Activated T-helper 17 cell treated with anti-CD3 and anti-CD28 coated beads, Interleukin-2, amount 50 U/mL, for 72 hours (primary cell): Measurements from ENCODE around the gene SLC22A23. TPM values are rescaled to one million over a fixed set of nuclear protein-coding genes. Genes with fewer than 3 reads are reported as not detected.
"Not testable (repeated sequence)": the region's sequence is repeated elsewhere in the genome, so short reads cannot be mapped to it uniquely, and the experiment has no call there.

ENCODE experiments used
- ATAC-seq: fragments of 150-1000 bp; cut with Tn5 transposase; replicated peaks from 2 replicates; pipeline ENCODE4 v1.10.0; 2021; ENCODE audit warnings: mild to moderate bottlenecking, moderate library complexity
- H3K27ac Mint-ChIP-seq: one replicate; pipeline ENCODE4 v1.8.0; 2022; ENCODE audit warnings: mixed read lengths
- H3K27me3 Mint-ChIP-seq: one replicate; pipeline ENCODE4 v1.8.0; 2022; ENCODE audit warnings: mixed read lengths
- H3K36me3 Mint-ChIP-seq: one replicate; pipeline ENCODE4 v1.8.0; 2022; ENCODE audit warnings: low read depth, mild to moderate bottlenecking, mixed read lengths
- H3K4me1 Mint-ChIP-seq: one replicate; pipeline ENCODE4 v1.8.0; 2022; ENCODE audit warnings: mixed read lengths
- H3K4me3 Mint-ChIP-seq: one replicate; pipeline ENCODE4 v1.8.0; 2022; ENCODE audit warnings: mild to moderate bottlenecking, mixed read lengths
- H3K9me3 Mint-ChIP-seq: one replicate; pipeline ENCODE4 v1.8.0; 2022; ENCODE audit warnings: mixed read lengths
- total RNA-seq, 2 donors: library from RNA; stranded (reverse); gene quantifications; one replicate each; pipeline ENCODE4 v1.2.3, GENCODE V29; 2022

The SLC22A23 gene
- total RNA-seq, 2 donors from 2014 or later, result 0.13 to 0.45 TPM

GRCh38 chr6:3244003-3244831 lies 212.6 kb downstream of the SLC22A23 start:
- H3K9me3 Mint-ChIP-seq, result no peaks in the 10 kb centered on the region
- H3K4me3 Mint-ChIP-seq, result no peak overlapping the region
- no peak overlapping the region for H3K27ac Mint-ChIP-seq
- H3K4me1 Mint-ChIP-seq, result no peaks in the 10 kb centered on the region
- H3K36me3 Mint-ChIP-seq, result no peaks in the 10 kb centered on the region
- peaks cover 36% of the 10 kb centered on the region for H3K27me3 Mint-ChIP-seq
- ATAC-seq, result no peak

- ATAC-seq, result no peak
- no peak overlapping the region for H3K27ac Mint-ChIP-seq
- peaks cover 39% of the 10 kb centered on the region for H3K27me3 Mint-ChIP-seq
- H3K4me3 Mint-ChIP-seq, result no peak overlapping the region
- H3K4me1 Mint-ChIP-seq, result no peaks in the 10 kb centered on the region
- no peaks in the 10 kb centered on the region for H3K36me3 Mint-ChIP-seq
- no peaks in the 10 kb centered on the region for H3K9me3 Mint-ChIP-seq
Measured at GRCh38 chr6:3242768-3243167, 214.1 kb downstream of the SLC22A23 start.

GRCh38 chr6:3241745-3242144 lies 215.1 kb downstream of the SLC22A23 start:
- H3K27ac Mint-ChIP-seq, H3K4me3 Mint-ChIP-seq, ATAC-seq, H3K9me3 Mint-ChIP-seq, H3K4me1 Mint-ChIP-seq, H3K36me3 Mint-ChIP-seq: not testable (repeated sequence)
- peaks cover 42% of the 10 kb centered on the region for H3K27me3 Mint-ChIP-seq

- Mint-ChIP-seq H3K4me3 (no peak overlapping the region), H3K9me3 (no peaks in the 10 kb centered on the region), H3K4me1 (no peaks in the 10 kb centered on the region), H3K27me3 (peaks cover 47% of the 10 kb centered on the region), H3K36me3 (no peaks in the 10 kb centered on the region), H3K27ac (no peak overlapping the region)
- ATAC-seq, result no peak
Measured at GRCh38 chr6:3240595-3240994, 216.3 kb downstream of the SLC22A23 start.

- Mint-ChIP-seq H3K36me3 (no peaks in the 10 kb centered on the region), H3K4me1 (no peaks in the 10 kb centered on the region), H3K4me3 (no peak overlapping the region), H3K27ac (no peak overlapping the region), H3K27me3 (peaks cover 43% of the 10 kb centered on the region), H3K9me3 (no peaks in the 10 kb centered on the region)
- no peak for ATAC-seq
Measured at GRCh38 chr6:3239110-3239830, 217.6 kb downstream of the SLC22A23 start.

- H3K27me3 Mint-ChIP-seq, result peaks cover 48% of the 10 kb centered on the region
- ATAC-seq, result no peak
Measured at GRCh38 chr6:3237761-3238662, 218.8 kb downstream of the SLC22A23 start.

GRCh38 chr6:3236005-3236404 lies 220.8 kb downstream of the SLC22A23 start:
- Mint-ChIP-seq H3K27ac (no peak overlapping the region), H3K36me3 (no peaks in the 10 kb centered on the region), H3K4me1 (peaks cover 6% of the 10 kb centered on the region), H3K27me3 (peaks cover 58% of the 10 kb centered on the region), H3K9me3 (no peaks in the 10 kb centered on the region), H3K4me3 (no peak overlapping the region)
- no peak for ATAC-seq

More at GRCh38 chr6:3237761-3238662, 218.8 kb downstream of the SLC22A23 start:
- no peak overlapping the region for H3K4me3 Mint-ChIP-seq
- no peaks in the 10 kb centered on the region for H3K9me3 Mint-ChIP-seq
- H3K36me3 Mint-ChIP-seq, result no peaks in the 10 kb centered on the region
- no peaks in the 10 kb centered on the region for H3K4me1 Mint-ChIP-seq
- H3K27ac Mint-ChIP-seq, result no peak overlapping the region

GRCh38 chr6:3235486-3235885 lies 221.4 kb downstream of the SLC22A23 start:
- H3K27ac Mint-ChIP-seq, result no peak overlapping the region
- H3K9me3 Mint-ChIP-seq, result no peaks in the 10 kb centered on the region
- peaks cover 61% of the 10 kb centered on the region for H3K27me3 Mint-ChIP-seq
- no peaks in the 10 kb centered on the region for H3K36me3 Mint-ChIP-seq
- H3K4me1 Mint-ChIP-seq, result peaks cover 6% of the 10 kb centered on the region
- no peak overlapping the region for H3K4me3 Mint-ChIP-seq
- no peak for ATAC-seq

GRCh38 chr6:3233904-3234303 lies 222.9 kb downstream of the SLC22A23 start:
- H3K4me1 Mint-ChIP-seq, result peaks cover 10% of the 10 kb centered on the region
- H3K27me3 Mint-ChIP-seq, result peaks cover 69% of the 10 kb centered on the region
- no peak overlapping the region for H3K27ac Mint-ChIP-seq
- no peak for ATAC-seq
- H3K4me3 Mint-ChIP-seq, result no peak overlapping the region
- H3K9me3 Mint-ChIP-seq, result no peaks in the 10 kb centered on the region
- peaks cover 2% of the 10 kb centered on the region for H3K36me3 Mint-ChIP-seq

- Mint-ChIP-seq H3K4me3 (no peak overlapping the region), H3K27ac (no peak overlapping the region), H3K9me3 (no peaks in the 10 kb centered on the region), H3K4me1 (peaks cover 14% of the 10 kb centered on the region), H3K27me3 (peaks cover 69% of the 10 kb centered on the region), H3K36me3 (peaks cover 6% of the 10 kb centered on the region)
- ATAC-seq, result no peak
Measured at GRCh38 chr6:3233321-3233720, 223.5 kb downstream of the SLC22A23 start.

- Mint-ChIP-seq H3K4me3 (peak overlapping the region; percentile 81), H3K27ac (no peak overlapping the region), H3K27me3 (peaks cover 65% of the 10 kb centered on the region), H3K9me3 (no peaks in the 10 kb centered on the region), H3K4me1 (peaks cover 14% of the 10 kb centered on the region), H3K36me3 (peaks cover 6% of the 10 kb centered on the region)
- ATAC-seq, result no peak
Measured at GRCh38 chr6:3232017-3232945, 224.6 kb downstream of the SLC22A23 start.

- Mint-ChIP-seq H3K4me1 (peaks cover 14% of the 10 kb centered on the region), H3K9me3 (no peaks in the 10 kb centered on the region), H3K27me3 (peaks cover 69% of the 10 kb centered on the region), H3K4me3 (peak overlapping the region; percentile 81), H3K36me3 (peaks cover 6% of the 10 kb centered on the region), H3K27ac (no peak overlapping the region)
- ATAC-seq, result no peak
Measured at GRCh38 chr6:3231247-3232016, 225.4 kb downstream of the SLC22A23 start.

- peaks cover 69% of the 10 kb centered on the region for H3K27me3 Mint-ChIP-seq
- peaks cover 6% of the 10 kb centered on the region for H3K36me3 Mint-ChIP-seq
- H3K9me3 Mint-ChIP-seq, result no peaks in the 10 kb centered on the region
- H3K27ac Mint-ChIP-seq, result no peak overlapping the region
- peak overlapping the region; percentile 81 for H3K4me3 Mint-ChIP-seq
- H3K4me1 Mint-ChIP-seq, result peaks cover 14% of the 10 kb centered on the region
- no peak for ATAC-seq
Measured at GRCh38 chr6:3230900-3231246, 226.0 kb downstream of the SLC22A23 start.
